ENCODE results near the gene DIP2C.

- no peak for TF ChIP-seq POLR2A (IDR thresholded peaks at IDR 0.05)
- TF ChIP-seq CTCF (IDR thresholded peaks at IDR 0.05), result no peak
Observed at GRCh38 chr10:541041-541440, 148.4 kb downstream of the DIP2C start.
